GM12892 (cell line): ENCODE results near the gene CELA2A.

Experiments
- POLR2A ChIP-seq: IDR thresholded peaks from 2 replicates; pipeline ENCODE4 v1.6.1; 2011; ENCODE audit warnings: low read depth, low read length, control low read depth
- POLR2AphosphoS5 ChIP-seq: IDR thresholded peaks from 2 replicates; pipeline ENCODE4 v1.6.1; 2011; ENCODE audit warnings: low read depth, low read length, control low read depth
- TAF1 ChIP-seq: IDR thresholded peaks from 2 replicates; pipeline ENCODE4 v1.6.1; 2011; ENCODE audit warnings: low read depth, mild to moderate bottlenecking, control low read depth, low read length, borderline replicate concordance

DNA sequence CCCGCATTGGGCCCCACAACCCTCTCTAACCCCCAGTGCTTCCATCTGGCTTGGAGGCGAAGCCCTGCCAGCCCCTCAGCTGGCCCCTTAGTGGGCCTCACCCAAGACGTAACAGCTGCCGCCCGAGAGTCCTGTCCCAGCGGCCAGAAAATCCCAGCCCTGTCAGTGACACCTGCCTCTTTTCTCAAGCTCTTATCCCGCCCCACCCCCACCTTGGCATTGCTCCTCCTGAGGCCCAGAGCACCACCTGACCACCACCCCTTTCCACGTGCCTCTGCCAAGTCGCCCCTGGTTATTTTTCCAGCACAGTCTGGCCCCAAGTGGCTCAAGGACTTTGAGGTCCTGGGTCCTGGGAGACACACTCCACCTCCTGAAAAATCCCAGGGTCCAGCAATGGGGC lies 24.2 kb upstream of the CELA2A start:
- no peak for TF ChIP-seq POLR2AphosphoS5
- TF ChIP-seq POLR2A: no peak
- no peak for TF ChIP-seq TAF1
